CD4-positive, alpha-beta T cell treated with Interleukin-4 for 1 hour (primary cell): ENCODE results near the gene ISLR.
A peak's percentile ranks its signal among the peaks of the same experiment; 100 is the strongest.

Experiments used
- DNase-seq, 2 donors: peaks; one replicate each; pipeline ENCODE4 v3.0.0-alpha.2; 2020 to 2022

Gene ISLR, protein sequence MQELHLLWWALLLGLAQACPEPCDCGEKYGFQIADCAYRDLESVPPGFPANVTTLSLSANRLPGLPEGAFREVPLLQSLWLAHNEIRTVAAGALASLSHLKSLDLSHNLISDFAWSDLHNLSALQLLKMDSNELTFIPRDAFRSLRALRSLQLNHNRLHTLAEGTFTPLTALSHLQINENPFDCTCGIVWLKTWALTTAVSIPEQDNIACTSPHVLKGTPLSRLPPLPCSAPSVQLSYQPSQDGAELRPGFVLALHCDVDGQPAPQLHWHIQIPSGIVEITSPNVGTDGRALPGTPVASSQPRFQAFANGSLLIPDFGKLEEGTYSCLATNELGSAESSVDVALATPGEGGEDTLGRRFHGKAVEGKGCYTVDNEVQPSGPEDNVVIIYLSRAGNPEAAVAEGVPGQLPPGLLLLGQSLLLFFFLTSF

DNA sequence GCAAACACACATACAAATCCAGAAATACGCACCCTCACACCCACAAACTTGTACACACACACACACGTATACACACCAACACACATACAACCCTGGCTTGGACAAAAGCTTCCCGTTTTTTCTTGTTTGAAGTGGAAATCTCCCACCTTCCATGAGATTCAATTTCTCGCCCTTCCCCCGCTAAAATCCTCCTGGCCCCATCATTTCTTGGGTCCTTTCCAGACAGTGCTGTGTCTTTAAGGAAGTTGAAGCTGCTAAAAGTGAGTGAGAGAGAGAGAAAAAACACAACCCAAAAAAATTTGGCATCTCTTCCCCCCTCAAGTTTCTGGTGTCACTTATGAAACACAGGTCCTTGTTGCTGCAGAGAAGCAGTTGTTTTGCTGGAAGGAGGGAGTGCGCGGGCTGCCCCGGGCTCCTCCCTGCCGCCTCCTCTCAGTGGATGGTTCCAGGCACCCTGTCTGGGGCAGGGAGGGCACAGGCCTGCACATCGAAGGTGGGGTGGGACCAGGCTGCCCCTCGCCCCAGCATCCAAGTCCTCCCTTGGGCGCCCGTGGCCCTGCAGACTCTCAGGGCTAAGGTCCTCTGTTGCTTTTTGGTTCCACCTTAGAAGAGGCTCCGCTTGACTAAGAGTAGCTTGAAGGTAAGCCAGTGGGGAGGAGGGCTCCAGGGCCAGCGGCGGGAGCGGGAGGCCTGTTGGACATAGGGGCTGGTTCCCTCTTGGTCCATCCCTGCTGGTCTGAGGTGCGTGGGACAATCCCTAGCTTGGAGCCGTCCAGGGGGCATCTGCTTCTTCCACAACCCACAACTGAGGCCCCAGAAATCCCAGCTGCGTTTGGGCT is at the start of gene ISLR:
TSS of gene ISLR (plus strand) at position 331 of the 839 bp plus-strand sequence. CDS start 1,149 bp downstream, outside the sequence.
- no peak for DNase-seq

DNA sequence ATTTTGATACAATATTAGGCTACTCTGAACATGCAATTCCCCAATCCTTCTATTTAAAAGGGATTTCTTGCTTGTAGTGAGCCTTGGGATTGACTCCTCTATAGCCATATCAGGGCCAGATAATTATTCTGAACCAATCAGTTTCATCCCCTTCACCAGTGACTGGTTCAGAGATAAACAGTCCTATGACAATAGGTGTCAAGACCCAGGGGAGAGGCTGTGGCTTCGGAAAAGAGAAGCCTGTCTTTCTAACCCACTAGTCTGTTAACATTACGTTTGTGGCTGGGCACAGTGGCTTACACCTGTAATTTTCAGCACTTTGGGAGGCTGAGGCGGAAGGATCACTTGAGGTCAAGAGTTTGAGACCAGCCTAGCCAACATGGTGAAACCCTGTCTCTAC is 49.3 kb upstream of the ISLR start:
- no peak for DNase-seq

DNA sequence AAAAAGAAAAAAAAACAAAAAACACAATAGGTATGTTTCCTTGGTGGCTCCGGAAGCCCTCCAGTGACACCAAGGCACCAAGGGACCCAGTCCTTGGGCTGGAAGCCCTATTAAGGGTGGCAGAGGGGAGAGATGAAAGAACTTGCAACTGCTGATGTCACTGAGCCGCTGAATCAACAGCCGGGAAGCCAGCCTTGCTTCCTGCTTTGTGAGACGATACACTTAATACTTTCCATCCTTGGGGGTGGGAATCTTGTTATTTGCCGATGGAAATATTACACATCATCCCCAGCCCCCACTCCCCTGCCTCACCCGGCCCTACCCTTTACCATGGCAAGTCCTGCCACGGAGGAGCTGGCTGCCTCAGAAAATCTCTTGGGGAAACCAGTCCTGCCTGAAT is 48.8 kb upstream of the ISLR start:
- DNase-seq, result no peak

DNA sequence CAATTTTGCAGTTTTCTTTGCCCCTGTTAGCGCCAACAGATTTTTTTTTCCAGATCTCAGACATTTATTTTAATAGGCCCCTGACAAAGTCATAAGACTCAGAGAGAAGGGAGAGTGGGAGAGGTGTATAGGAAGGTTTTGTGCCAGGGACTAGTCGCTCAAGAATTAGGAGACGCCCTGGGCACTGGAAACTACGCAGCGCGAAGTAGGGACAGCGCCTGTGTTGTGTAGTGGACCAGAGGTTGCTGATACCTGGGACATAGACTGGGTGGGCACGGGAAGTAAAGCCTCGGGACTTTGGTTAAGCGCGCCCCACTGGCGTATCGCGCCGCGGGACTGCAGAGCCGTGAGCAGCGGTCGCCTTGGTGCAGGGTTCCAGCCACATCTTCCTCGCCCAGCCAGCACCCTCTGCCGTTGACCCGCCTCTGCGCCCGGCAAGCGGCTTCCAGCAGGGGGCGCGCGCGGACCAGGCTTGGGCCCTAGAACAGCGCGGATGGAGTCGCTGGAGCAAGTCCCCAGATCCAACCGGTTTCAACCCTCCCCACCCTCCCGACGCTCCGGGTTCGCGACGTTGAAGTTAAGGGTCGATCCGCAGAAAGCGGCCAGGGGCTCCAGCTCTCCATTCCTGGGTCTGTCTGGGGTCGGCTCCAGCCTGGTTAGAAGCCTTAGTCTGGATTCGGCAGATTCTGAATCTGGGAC is 46.1 kb upstream of the ISLR start:
- peak; percentile 73 to 75 for DNase-seq

DNA sequence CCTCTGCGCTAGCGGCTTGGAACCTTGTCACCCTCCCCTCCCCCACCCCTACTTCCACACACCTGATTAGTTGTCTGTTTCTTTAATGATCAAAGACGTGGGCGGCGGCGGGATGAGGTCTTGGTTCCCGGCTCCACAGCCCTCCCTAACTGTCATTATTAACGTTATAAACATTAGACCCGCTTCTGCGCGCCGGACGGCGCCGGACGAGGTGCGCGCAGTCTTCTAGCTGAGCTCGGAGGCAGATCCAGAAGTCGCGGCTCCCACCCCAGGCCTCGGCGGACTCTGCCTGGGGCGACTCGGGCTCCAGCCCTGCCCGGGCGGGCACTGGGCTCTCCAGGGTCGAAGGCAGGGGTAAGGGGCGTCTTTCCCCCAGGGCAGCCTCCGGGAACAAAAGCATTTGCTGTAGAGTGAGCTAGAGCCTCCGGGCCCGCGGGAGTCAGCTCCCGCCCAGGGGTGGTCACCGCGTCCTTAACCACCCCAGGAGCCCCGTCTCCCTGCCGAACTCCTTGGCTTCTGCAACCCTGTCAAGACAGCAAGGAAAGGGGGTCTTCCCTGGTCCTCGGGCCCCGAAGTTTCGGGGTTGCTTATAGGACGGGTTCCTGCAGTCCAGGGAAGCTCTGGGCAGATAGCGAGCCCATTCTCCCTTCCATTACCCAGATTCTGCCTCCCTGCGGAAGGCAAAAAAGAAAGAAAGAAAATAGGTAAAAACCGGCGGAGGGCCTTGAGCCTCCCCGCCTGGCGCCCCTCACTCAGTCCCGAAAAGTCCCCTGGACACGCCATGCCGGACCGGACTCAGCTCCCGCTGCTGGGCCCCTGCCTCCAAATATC is 45.3 kb upstream of the ISLR start:
- no peak for DNase-seq

GRCh38 chr15:74128785-74129585 is 44.5 kb upstream of the ISLR start:
- no peak for DNase-seq

- DNase-seq, result no peak
Measured at GRCh38 chr15:74129586-74130154, 43.8 kb upstream of the ISLR start.

DNA sequence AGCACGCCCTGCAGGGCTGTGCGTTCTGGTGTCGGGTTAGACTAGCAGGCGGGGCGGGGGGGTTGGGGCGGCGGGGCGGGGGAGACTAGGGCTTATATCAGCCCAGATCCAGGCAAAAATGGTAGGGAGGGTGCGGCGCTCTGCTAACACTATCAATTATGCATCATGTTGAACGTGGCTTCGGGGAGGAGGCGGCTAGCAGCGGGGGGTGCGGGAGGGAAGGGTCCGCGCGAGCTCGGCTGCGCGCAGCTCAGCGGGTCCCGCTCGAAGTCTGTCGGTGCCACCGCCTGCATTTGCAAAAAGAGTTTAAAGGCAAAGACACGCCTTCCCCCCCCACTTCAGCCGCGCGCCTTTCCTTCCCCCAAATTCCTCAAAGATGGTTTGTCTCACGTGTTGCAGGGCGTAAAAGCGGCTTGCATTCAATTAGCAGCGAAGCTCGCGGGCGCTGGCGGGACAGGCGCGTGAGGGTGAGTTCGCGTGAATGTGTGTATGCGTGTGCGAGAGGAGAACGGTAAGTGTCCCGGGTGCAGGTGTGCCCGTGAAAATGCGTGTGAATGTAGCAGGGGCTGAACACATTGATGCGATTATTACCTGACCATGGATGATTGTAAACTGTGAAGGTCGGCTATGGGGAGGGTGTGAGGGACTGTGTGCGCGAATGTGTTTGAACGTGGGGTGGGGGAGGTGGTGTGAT is 43.2 kb upstream of the ISLR start, which contains the start of gene ISLR2:
TSS of gene ISLR2 (plus strand) at position 432 of the 694 bp plus-strand sequence. CDS start 2,169 bp downstream, outside the sequence.
- DNase-seq, result no peak

DNA sequence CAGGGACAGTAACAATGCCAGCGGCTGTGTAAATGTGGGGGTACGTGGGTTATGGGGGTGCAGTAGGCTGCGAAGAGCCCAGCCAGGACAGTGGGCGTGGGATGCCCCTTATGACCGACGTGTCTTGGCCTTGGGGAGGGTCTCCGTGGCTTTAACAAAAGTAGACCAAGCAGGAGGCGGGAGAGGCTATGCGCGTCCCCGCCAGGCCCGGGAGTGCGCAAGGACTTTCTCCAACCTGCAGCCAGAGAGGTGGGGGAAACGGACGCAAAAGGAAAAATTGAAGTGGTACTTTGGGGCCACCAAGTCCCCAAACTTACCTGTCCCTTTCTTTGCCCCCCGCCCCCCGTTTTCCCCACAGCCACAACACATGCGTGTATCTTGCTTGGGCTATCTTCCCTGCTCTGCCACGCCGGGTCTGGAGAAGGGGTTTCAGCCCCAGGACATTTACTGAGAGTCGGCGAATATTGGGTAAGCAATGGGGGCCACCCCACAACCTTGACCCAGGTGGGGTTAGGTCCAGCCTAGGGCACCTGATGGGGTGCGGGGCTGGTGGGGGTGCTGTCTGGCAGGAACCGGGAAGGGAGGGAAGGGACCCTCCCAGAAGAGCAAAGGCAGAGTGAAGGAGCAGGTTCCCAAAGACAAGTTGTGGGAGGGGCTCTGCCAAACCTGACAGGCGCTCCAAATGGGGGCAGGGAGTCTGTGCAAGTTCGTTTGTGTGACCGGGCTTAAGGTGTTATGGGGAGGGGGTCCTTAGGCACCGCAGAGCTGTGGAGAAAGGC is 42.5 kb upstream of the ISLR start:
- DNase-seq, result no peak

DNA sequence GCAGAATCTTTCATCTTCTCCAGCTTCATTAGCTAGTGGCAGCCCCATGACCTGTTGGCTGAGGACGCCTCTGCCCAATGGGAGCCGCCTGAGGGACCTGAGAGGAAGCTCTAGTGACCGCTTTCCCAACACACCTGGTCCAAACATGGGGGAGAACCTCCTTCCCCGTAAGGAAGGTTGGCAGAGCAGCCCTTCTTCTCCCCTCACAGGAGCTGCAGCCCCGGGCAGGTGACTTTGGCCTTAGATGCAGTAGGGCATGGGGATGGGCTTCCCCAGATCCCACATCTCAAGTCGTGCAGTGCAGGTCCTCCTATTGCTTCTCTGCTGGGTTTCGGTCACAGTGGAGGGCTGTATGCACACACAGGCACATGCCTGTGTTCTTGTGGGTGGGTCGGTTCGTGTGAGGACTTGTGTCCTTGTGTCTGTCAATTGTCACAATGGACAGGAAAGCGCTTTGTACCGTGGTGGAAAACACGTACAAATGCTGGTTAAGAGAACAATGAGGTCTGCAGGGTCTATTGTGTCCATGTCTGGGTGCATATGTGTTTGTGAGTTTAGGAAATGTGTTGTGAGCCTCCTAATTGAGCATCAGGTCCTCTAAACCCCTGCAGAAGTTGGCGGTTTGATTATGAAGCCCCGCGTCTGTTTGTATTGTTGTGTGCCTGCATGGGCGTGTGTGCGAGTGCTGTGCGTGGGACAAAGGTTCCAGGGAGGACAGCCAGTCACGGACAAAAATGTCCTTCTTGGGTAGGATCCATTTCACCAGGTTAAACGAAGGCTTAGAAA is 41.7 kb upstream of the ISLR start:
- DNase-seq, result no peak

DNA sequence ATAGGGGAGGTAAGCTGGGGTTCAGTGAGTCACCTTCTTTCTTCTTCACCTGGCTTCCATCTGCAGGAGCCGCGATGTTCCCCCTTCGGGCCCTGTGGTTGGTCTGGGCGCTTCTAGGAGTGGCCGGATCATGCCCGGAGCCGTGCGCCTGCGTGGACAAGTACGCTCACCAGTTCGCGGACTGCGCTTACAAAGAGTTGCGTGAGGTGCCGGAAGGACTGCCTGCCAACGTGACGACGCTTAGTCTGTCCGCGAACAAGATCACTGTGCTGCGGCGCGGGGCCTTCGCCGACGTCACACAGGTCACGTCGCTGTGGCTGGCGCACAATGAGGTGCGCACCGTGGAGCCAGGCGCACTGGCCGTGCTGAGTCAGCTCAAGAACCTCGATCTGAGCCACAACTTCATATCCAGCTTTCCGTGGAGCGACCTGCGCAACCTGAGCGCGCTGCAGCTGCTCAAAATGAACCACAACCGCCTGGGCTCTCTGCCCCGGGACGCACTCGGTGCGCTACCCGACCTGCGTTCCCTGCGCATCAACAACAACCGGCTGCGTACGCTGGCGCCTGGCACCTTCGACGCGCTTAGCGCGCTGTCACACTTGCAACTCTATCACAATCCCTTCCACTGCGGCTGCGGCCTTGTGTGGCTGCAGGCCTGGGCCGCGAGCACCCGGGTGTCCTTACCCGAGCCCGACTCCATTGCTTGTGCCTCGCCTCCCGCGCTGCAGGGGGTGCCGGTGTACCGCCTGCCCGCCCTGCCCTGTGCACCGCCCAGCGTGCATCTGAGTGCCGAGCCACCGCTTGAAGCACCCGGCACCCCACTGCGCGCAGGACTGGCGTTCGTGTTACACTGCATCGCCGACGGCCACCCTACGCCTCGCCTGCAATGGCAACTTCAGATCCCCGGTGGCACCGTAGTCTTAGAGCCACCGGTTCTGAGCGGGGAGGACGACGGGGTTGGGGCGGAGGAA is 40.5 kb upstream of the ISLR start:
- no peak for DNase-seq

- DNase-seq, result no peak
Measured at GRCh38 chr15:74133694-74134386, 39.7 kb upstream of the ISLR start.

GRCh38 chr15:74134387-74135027 is 39.0 kb upstream of the ISLR start:
- DNase-seq, result no peak

- no peak for DNase-seq
Measured at GRCh38 chr15:74135041-74135565, 38.4 kb upstream of the ISLR start.

GRCh38 chr15:74136540-74136813 is 37.0 kb upstream of the ISLR start:
- DNase-seq, result no peak

DNA sequence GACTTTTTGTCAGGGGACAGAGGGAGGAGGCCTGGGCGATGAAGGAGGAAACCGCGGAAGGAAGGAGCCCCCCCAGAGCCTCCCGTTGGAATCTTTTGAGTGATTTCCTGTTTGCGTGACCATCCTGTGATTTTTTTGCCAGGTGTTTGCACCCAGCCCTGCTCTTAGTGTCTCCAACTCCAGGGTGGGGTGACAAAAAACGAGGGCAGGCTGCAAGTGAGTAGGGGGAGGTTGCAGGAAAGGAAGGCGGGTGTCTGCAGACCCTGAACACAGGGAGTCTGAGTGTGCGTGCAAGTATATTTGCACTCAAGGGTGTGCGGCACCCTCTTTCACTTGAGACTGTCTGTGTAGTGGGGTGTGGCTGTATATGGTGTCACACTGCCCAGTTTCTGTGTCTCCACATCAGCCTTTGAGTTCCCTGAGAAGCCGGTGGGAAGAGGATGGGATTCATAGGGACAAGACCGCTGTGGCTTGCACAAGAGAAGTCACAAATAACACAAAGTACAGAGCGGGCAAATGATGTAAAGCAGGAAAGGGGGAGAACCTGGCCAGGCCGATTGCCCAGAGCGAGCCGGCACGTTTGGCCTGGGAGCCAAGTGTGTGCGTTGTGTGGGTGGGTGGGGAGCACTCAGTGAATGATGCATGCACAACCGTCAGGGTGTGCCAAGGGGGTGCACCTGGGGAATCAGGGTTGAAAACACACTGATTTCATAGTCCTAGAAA is 36.5 kb upstream of the ISLR start:
- no peak for DNase-seq
